PC-9 (cell line): ENCODE results near the gene COPA.

ENCODE experiments used
- CTCF ChIP-seq: fragments of 200-600 bp; sonication (generic); conservative IDR thresholded peaks from 2 replicates; pipeline ENCODE4 v1.6.1; 2017; ENCODE audit warnings: mixed run types, antibody characterized with exemption, mild to moderate bottlenecking, moderate library complexity
- EZH2 ChIP-seq: fragments of 200-600 bp; sonication (generic); IDR thresholded peaks from 2 replicates; pipeline ENCODE4 v1.8.0; 2017; ENCODE audit warnings: antibody characterized with exemption, low read depth

DNA sequence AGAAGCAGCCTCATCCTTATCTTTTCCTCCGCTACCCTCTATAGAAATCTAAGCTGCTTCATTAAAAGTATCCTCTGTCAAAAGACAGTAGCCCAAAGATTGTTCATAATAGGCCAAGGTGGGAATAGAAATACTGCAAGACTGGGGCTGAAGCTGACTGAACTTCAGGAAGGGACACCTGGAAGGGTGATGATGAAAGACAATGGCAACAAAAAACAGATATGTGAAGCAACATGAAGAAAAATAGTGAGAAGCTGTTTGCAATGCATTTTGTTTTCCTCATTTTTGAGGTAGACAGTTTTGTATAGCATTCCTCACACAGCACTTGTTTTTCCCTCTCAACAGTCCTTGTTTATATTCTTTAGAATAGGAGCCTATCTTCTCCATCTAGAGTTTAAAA lies 97.6 kb downstream of the COPA start:
- no peak for TF ChIP-seq CTCF
- TF ChIP-seq EZH2: no peak
